SH-SY5Y (cell line): Measurements from ENCODE around the gene RAP1GAP2.

ENCODE experiments used
- GATA2 ChIP-seq: IDR thresholded peaks from 2 replicates; pipeline ENCODE4 v1.6.1; 2011; ENCODE audit warnings: mild to moderate bottlenecking, low read depth, low read length
- GATA3 ChIP-seq: IDR thresholded peaks from 2 replicates; pipeline ENCODE4 v1.6.1; 2011; ENCODE audit warnings: low read depth, mild to moderate bottlenecking, low read length, moderate library complexity

GRCh38 chr17:2795441-2796163 is 636 bp upstream of the RAP1GAP2 start:
- TF ChIP-seq GATA2 (no peak), GATA3 (no peak)
